Activated naive CD4-positive, alpha-beta T cell treated with anti-CD3 and anti-CD28 coated beads, Interleukin-2, amount 50 U/mL, for 24 hours (primary cell): ENCODE results near the gene FBXO36.

Experiments used
- H3K27ac Mint-ChIP-seq: one replicate; pipeline ENCODE4 v1.8.0; 2021; ENCODE audit warnings: mild to moderate bottlenecking, mixed read lengths
- H3K27me3 Mint-ChIP-seq: one replicate; pipeline ENCODE4 v1.8.0; 2021; ENCODE audit warnings: mixed read lengths
- H3K36me3 Mint-ChIP-seq: one replicate; pipeline ENCODE4 v1.8.0; 2021; ENCODE audit warnings: mixed read lengths
- H3K4me1 Mint-ChIP-seq: one replicate; pipeline ENCODE4 v1.8.0; 2021; ENCODE audit warnings: mixed read lengths
- H3K4me3 Mint-ChIP-seq: one replicate; pipeline ENCODE4 v1.8.0; 2021; ENCODE audit warnings: mild to moderate bottlenecking, mixed read lengths
- H3K9me3 Mint-ChIP-seq: one replicate; pipeline ENCODE4 v1.8.0; 2021; ENCODE audit warnings: mixed read lengths

Gene FBXO36

DNA sequence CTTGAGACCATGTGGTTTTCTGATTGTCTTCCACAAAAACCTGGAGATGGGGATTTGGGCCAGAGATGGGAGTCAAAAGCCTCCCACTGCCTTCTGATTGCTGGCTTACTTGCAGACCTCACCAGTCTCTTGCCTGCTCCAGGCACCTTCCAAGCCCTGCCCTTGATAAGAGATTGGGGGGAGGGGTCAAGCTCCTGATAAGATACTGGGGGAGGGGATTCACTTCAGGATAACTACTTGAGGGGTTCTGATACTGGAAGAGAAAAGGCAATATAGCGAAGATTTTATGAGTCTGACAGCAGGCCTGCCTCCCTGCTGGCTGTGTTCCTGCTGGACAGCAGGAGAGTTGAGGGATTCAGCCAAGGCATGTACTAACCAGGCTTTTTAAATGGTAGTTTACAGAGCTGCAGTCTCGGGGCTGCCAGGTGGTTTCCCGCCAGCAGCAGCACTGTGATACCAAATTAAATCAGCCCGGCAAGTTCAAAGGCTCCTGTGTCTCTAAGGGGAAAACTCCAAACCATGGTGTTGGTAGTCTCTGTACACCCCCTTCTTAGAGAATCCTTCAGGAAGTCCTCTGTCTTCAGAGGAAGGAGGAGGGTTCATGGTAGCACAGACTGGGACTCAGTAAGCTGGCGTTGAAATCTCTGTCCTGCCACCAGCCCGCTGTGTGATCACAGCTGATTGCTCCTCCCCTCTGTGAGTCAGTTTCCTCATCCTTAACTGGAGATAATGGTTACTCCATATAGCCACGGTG, 58.3 kb downstream of the FBXO36 start:
- Mint-ChIP-seq H3K36me3 (no peaks in the 10 kb centered on the region), H3K4me1 (no peaks in the 10 kb centered on the region), H3K27ac (no peak overlapping the region), H3K4me3 (no peak overlapping the region), H3K27me3 (no peaks in the 10 kb centered on the region), H3K9me3 (no peaks in the 10 kb centered on the region)

DNA sequence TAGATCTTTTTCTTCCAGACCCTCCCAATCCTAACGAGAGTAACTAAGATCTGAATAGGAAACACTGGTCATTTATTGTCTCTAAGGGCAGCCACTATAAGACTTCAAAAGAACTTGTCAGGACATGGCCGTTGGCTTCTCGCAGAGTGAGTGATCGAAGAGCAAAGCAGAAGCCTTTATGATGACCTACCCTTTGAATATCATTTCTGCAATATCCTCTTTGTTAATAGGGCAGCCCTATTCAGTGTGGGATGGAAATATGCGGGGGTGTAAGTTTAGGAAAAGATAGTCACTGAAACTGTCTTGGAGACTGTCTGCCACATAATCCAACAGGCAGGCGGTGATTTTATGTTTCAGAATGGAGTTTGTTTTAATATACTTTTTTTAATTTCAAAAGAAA, 70.9 kb downstream of the FBXO36 start:
- H3K4me1 Mint-ChIP-seq: no peaks in the 10 kb centered on the region
- peaks cover 3% of the 10 kb centered on the region for H3K36me3 Mint-ChIP-seq
- no peak overlapping the region for H3K27ac Mint-ChIP-seq
- no peaks in the 10 kb centered on the region for H3K9me3 Mint-ChIP-seq
- no peak overlapping the region for H3K4me3 Mint-ChIP-seq
- no peaks in the 10 kb centered on the region for H3K27me3 Mint-ChIP-seq

DNA sequence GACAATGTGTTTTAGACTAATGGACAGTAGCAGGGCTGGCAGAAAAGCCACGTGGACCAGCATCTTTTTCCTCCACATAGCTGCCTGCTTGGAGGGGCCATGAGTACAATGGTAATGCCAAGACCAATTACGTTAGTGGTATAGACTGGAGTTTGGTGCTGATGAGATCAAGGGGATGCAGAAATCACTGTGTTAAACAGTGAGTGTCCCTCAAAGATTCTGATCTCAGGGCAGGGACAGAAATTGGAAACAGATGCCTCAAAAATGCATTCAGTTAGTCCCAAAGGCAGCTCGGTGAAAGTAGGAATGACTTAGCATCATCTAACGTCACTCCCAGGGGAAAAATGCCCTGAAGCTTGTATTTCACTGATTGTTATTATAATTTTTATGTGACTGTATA, 74.0 kb downstream of the FBXO36 start:
- no peaks in the 10 kb centered on the region for H3K27me3 Mint-ChIP-seq
- H3K9me3 Mint-ChIP-seq: no peaks in the 10 kb centered on the region
- H3K36me3 Mint-ChIP-seq: peaks cover 3% of the 10 kb centered on the region
- H3K27ac Mint-ChIP-seq: no peak overlapping the region
- no peak overlapping the region for H3K4me3 Mint-ChIP-seq
- H3K4me1 Mint-ChIP-seq: no peaks in the 10 kb centered on the region

DNA sequence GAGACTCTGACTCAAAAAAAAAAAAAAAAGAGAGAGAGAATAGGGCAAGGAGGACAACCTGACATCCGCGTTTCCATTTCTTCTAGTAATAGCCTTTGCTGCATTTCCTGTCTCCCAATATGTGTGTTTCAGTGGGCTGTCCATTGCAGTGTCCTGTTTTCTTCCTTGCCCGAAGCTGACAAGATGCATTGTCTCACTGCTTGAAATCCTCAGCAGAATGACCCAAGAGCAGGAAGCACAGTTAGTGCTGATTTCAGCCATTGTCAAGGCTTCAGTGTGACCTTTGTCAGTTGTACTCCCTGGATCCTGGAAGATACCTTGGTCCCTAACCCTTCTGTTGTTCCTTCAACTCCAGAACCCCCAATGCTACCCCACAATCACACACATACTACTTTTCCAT, 75.3 kb downstream of the FBXO36 start:
- Mint-ChIP-seq H3K4me1 (no peaks in the 10 kb centered on the region), H3K36me3 (no peaks in the 10 kb centered on the region), H3K27me3 (no peaks in the 10 kb centered on the region), H3K9me3 (no peaks in the 10 kb centered on the region), H3K27ac (no peak overlapping the region), H3K4me3 (no peak overlapping the region)

DNA sequence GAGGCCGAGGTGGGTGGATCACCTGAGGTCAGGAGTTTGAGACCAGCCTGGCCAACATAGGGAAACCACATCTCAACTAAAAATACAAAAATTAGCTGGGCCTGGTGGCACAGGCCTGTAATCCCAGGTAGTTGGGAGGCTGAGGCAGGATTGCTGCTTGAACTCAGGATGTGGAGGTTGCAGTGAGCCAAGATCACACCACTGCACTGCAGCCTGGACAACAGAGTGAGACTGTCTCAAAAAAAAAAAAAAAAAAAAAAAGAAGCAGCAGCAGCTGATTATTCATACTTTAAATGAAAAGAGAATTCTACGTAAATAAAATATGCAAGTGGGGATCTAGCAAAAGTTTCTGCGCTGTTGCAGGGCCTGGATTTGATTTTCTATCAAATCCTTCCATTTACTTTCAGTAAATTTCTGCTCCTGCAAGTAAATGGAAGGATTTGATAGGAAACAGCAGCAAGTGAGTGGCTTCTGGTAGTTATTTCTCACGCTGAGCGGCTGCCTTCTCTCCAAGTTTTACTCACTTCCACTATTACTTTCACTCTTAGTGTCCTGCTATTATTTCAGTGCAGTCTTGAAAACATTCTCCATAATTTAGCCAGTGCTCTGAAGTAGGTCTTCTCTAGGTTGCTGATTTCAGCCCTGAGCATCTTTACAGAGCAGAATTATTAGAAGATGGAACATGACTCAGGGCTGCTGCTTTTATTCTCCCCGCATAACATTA, 78.0 kb downstream of the FBXO36 start:
- Mint-ChIP-seq H3K9me3 (no peaks in the 10 kb centered on the region), H3K27me3 (no peaks in the 10 kb centered on the region), H3K4me1 (no peaks in the 10 kb centered on the region), H3K36me3 (no peaks in the 10 kb centered on the region), H3K27ac (no peak overlapping the region), H3K4me3 (no peak overlapping the region)

DNA sequence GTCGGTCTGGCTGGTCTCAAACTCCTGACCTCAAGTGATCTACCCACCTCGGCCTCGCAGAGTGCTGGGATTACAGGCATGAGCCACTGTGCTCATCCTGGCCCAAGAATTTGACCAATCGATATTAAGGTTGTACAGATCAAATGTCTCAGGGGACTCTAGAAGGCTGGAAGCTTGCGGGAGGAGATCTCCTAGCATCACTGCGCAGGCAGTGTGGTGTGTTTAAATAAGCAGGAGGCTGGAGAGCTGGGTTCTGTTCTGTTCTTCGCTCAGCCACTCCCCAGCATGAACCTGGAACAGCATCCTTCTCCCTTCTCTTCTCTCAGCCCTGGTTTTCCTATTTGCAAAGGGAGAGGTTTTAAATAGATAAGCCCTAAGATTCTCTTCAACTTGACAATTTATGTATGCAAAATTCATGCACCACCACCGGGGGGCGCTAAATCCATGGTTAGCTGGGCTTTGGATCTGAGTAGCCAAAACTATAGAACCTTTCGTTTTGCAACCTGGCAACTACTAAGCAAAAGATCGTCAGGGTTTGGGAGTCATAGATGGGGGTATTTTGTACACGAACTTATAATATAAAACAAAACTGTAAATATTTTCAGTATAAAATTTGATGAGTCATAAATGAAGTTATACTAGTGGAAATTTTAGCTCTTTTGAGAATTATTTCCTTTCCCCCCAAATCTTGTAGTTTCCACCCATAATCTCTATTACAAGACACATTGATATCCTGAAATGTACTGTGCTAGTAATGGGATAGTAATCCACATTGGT, 85.8 kb downstream of the FBXO36 start:
- Mint-ChIP-seq H3K4me1 (peaks cover 8% of the 10 kb centered on the region), H3K27ac (no peak overlapping the region), H3K9me3 (no peaks in the 10 kb centered on the region), H3K36me3 (no peaks in the 10 kb centered on the region), H3K4me3 (peak overlapping the region; percentile 41), H3K27me3 (no peaks in the 10 kb centered on the region)

DNA sequence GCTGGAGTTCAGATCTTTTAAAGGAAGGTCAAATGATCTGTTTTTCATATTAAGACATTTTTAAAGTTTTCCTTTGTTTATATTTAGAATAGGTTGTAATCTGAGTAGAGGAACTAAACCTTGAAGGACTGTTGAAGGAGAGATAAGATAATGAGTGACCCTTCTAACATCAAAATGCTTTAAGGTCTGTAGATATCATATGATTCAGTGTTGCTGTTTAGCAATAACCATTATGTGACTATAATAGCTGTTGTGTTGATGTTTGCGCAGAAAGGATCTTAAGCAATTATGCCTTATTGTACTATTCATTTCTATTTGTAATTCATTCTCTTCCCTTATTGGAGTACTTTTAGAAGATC, 86.4 kb downstream of the FBXO36 start:
- Mint-ChIP-seq H3K36me3 (no peaks in the 10 kb centered on the region), H3K9me3 (no peaks in the 10 kb centered on the region), H3K4me1 (peaks cover 8% of the 10 kb centered on the region), H3K4me3 (no peak overlapping the region), H3K27ac (no peak overlapping the region), H3K27me3 (no peaks in the 10 kb centered on the region)

DNA sequence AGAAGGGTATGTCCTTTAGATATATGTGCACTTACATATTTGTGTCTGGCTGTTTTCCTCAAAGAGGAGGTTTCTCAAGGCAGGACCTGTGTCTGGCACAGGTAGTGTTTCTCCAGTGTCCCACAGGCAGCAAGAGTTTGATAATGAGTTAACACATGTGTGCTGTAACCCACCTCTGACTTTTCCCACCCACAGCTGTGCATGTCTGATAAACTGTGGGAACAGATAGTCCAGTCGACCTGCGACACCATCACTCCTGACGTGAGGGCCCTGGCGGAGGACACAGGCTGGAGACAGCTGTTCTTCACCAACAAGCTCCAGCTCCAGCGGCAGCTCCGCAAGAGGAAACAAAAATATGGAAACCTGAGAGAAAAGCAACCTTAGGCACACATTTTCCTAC, 88.2 kb downstream of the FBXO36 start:
- no peak overlapping the region for H3K27ac Mint-ChIP-seq
- H3K9me3 Mint-ChIP-seq: no peaks in the 10 kb centered on the region
- H3K36me3 Mint-ChIP-seq: no peaks in the 10 kb centered on the region
- H3K4me3 Mint-ChIP-seq: no peak overlapping the region
- H3K27me3 Mint-ChIP-seq: no peaks in the 10 kb centered on the region
- peaks cover 8% of the 10 kb centered on the region for H3K4me1 Mint-ChIP-seq

DNA sequence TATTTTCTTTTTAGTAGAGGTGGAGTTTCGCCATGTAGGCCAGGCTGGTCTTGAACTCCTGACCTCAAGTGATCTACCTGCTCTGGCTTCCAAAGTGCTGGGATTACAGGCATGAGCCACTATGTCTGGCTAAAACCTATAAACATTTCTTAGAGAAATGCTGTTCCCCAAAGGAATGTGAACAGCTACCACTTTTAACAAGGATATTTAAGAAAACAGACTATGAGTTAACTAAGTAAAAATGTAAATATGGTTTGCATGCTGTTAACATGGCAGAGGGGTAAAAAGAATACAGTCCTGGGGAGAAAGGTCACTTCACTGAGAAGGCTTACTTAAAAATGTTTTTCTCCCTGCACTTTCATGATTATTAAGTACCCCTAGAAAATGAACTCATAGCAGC, 89.3 kb downstream of the FBXO36 start:
- no peaks in the 10 kb centered on the region for H3K9me3 Mint-ChIP-seq
- peaks cover 8% of the 10 kb centered on the region for H3K4me1 Mint-ChIP-seq
- H3K4me3 Mint-ChIP-seq: no peak overlapping the region
- no peaks in the 10 kb centered on the region for H3K27me3 Mint-ChIP-seq
- H3K27ac Mint-ChIP-seq: no peak overlapping the region
- peaks cover 2% of the 10 kb centered on the region for H3K36me3 Mint-ChIP-seq

DNA sequence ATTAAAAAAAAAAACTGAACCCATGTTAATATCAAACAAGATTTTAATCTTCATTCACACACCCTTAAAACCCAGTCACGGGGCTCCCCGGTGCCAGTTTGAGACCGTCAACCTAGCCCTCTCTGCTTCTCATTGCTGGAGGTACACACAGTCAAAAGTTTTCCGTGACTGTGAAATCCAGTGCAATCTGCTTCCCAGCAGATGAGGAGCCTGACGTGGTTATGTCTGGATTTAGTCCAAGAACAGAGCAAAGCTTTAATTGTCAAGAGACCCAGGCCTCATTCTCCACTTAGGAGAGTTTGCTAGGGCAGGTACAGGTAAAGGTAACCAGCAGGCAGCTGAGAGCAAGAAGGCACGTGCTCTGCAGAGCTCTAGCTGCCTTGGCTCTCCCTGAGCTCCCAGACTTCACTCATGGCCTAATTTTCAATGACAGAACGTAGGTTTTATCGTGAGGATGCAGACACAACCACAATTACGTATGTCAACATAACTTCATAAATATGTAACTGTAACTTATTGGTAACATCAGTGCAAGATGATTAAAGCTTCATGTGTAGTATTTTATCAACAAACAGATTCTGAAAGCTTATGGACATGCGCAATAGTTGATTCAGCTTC, 90.1 kb downstream of the FBXO36 start:
- H3K9me3 Mint-ChIP-seq: no peaks in the 10 kb centered on the region
- H3K4me3 Mint-ChIP-seq: no peak overlapping the region
- no peak overlapping the region for H3K27ac Mint-ChIP-seq
- peaks cover 2% of the 10 kb centered on the region for H3K36me3 Mint-ChIP-seq
- H3K4me1 Mint-ChIP-seq: peaks cover 8% of the 10 kb centered on the region
- H3K27me3 Mint-ChIP-seq: no peaks in the 10 kb centered on the region

DNA sequence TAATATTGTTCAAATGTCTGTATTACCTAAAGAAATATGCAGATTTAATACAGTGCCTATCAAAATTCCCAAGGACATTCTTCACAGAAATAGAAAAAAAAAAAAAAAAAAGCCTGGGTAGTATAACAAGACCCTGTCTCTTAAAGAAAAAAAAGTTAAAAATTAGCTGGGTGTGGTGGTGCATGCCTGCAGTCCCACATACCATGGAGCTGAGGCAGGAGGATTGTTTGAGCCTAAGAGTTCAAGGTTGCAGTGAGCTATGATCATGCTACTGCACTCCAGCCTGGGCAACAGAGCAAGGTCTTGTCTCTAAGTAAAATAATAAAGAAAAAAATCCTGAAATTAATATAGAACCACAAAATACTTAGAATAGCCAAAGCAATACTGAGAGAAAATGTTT, 94.5 kb downstream of the FBXO36 start:
- Mint-ChIP-seq H3K4me1 (no peaks in the 10 kb centered on the region), H3K27ac (no peak overlapping the region), H3K9me3 (no peaks in the 10 kb centered on the region), H3K27me3 (no peaks in the 10 kb centered on the region), H3K36me3 (peaks cover 2% of the 10 kb centered on the region), H3K4me3 (no peak overlapping the region)

DNA sequence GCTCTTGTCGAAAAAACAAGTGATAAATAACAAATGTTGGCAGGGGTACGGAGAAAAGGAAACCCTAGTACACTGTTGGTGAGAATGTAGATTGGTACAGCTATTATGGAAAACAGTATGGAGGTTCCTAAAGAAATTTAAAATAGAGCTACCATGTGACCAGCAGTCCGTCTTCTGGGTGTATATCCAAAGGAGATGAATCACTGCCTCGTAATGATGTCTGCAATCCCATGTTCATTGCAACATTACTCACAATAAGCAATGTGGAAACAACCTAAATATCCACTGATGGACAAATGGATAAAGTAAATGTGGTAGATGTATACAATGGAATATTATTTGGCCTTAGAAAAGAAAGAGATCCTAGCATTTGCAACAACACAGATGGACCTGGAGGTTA, 95.8 kb downstream of the FBXO36 start:
- Mint-ChIP-seq H3K4me3 (no peak overlapping the region), H3K36me3 (peaks cover 2% of the 10 kb centered on the region), H3K4me1 (no peaks in the 10 kb centered on the region), H3K9me3 (no peaks in the 10 kb centered on the region), H3K27ac (no peak overlapping the region), H3K27me3 (no peaks in the 10 kb centered on the region)

DNA sequence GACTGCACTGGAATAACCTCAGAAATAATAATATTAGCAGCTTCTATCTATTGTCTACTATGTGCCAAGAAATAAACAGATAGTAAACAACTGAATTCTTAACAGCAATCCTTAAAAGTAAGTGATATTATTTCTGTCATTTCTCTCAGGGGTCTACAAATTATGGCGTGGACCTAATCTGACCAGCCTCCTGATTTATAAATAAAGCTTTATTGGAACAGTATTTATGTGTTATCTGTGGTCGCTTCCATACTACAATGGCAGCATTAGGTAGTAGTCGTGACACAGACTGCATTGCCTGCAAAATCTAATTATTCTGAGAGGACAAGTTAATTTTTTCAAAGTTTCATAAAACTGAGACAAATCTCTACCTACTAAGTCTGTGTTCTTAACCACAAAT, 97.4 kb downstream of the FBXO36 start:
- peaks cover 2% of the 10 kb centered on the region for H3K36me3 Mint-ChIP-seq
- no peaks in the 10 kb centered on the region for H3K4me1 Mint-ChIP-seq
- no peaks in the 10 kb centered on the region for H3K9me3 Mint-ChIP-seq
- H3K4me3 Mint-ChIP-seq: no peak overlapping the region
- H3K27me3 Mint-ChIP-seq: no peaks in the 10 kb centered on the region
- no peak overlapping the region for H3K27ac Mint-ChIP-seq

DNA sequence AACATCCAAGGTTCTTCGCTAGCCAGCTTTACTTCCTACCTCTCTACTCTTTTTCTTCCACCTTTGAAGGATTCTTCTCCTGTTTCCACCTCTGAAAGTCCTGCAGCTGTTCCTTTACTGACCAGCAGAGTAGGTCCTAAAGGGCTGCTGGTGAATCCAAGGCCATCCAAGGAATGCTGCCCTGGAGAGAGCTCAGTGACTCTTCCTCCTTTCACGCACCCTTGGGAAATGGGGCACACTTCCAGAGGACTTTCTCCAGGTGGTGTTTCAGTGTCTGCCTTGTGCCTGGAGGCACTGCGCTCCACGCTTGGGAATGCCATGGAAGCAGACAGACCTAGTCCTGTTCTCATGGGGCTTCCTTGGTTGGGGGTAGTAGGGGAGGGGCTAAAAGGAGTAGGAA, 101.0 kb downstream of the FBXO36 start:
- Mint-ChIP-seq H3K27ac (no peak overlapping the region), H3K4me1 (no peaks in the 10 kb centered on the region), H3K9me3 (no peaks in the 10 kb centered on the region), H3K4me3 (no peak overlapping the region), H3K27me3 (no peaks in the 10 kb centered on the region), H3K36me3 (no peaks in the 10 kb centered on the region)

DNA sequence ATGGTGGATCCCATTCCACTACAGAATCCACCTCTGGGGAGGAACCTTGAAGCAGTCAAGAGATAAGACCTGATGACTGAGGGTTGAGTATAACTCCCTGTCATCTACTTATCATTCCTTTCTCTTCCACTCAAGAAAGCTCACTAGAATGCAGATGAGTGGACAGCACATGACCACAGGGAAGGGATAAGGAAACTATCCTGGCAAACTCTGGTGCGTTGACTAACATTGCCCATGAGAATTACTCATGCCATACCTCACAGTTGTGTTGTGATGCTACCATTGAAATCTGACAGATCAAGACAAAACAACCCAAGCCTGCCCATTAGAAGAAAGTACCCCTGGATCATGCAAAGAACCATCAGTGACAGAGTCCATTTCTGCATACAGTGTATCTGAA, 119.9 kb downstream of the FBXO36 start:
- Mint-ChIP-seq H3K4me3 (no peak overlapping the region), H3K27me3 (peaks cover 1% of the 10 kb centered on the region), H3K36me3 (no peaks in the 10 kb centered on the region), H3K27ac (no peak overlapping the region), H3K9me3 (no peaks in the 10 kb centered on the region), H3K4me1 (no peaks in the 10 kb centered on the region)

DNA sequence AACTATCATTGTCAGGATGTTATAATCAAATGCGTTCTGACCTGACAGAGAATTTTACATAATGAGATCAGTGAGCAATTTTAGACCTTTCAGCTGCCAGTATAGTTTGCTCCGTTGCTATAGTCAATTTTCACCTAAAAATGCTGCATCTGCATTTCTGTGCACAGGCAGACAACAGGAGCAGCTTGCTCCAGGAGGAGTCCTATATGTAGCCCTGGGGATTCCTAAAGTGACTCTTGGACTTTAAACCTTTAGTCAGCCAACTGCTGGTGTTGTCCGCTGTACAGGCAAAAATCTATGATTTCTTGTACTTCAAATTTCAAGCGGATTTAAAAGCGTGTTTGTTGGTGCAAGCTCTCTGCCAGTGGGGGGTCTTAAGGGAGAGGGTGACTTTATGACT, 120.7 kb downstream of the FBXO36 start:
- Mint-ChIP-seq H3K27ac (no peak overlapping the region), H3K27me3 (peaks cover 1% of the 10 kb centered on the region), H3K9me3 (no peaks in the 10 kb centered on the region), H3K4me3 (no peak overlapping the region), H3K4me1 (peaks cover 1% of the 10 kb centered on the region), H3K36me3 (no peaks in the 10 kb centered on the region)
